Left lung (tissue), 10 donors: ENCODE measurements around the gene HEPHL1. TPM values are rescaled to one million over a fixed set of nuclear protein-coding genes. Genes with fewer than 3 reads are reported as not detected.

Experiments
- ATAC-seq: fragments of 200-7000 bp; cut with Tn5 transposase; one replicate; pipeline ENCODE4 v1.9.1; 2020; ENCODE audit warnings: moderate library complexity
- DNase-seq, 4 donors: peaks; one replicate each; pipeline ENCODE4 v3.0.0-alpha.2; 2013 to 2020
- H3K27ac ChIP-seq, 2 donors: fragments of 200-600 bp; sonication (generic) in 1 of 2; one replicate each; pipeline versions ENCODE4 v1.5.0 to v1.8.0; 2020 to 2021
- H3K27me3 ChIP-seq, 2 donors: fragments of 200-600 bp; sonication (generic) in 1 of 2; one replicate each; pipeline versions ENCODE4 v1.5.0 to v1.8.0; 2020 to 2021
- H3K36me3 ChIP-seq, 2 donors: fragments of 200-600 bp; sonication (generic) in 1 of 2; one replicate each; pipeline versions ENCODE4 v1.5.0 to v1.8.0; 2020 to 2021
- H3K4me1 ChIP-seq, 2 donors: fragments of 200-600 bp; one replicate each; pipeline ENCODE4 v1.8.0; 2021
- H3K4me3 ChIP-seq, 2 donors: fragments of 200-600 bp; sonication (generic) in 1 of 2; one replicate each; pipeline versions ENCODE4 v1.5.0 to v1.8.0; 2020 to 2021; ENCODE audit warnings: mild to moderate bottlenecking in 1 of 2
- H3K9me3 ChIP-seq, 2 donors: fragments of 200-600 bp; sonication (generic) in 1 of 2; one replicate each; pipeline versions ENCODE4 v1.5.0 to v1.8.0; 2020 to 2021
- CTCF ChIP-seq, 2 donors: fragments of 200-600 bp; sonication (generic) in 1 of 2; IDR thresholded peaks; one replicate each; pipeline versions ENCODE4 v1.5.0 to v1.8.0; 2021; ENCODE audit warnings: antibody characterized with exemption in 2 of 2
- intact Hi-C, 2 donors: fragments of 100-400 bp; cut with DNase I; formaldehyde crosslinking; loops; one replicate each; pipeline versions ENCODE4 v1.11.2 to v1.14.2; 2022
- polyA plus RNA-seq, 6 donors: library from polyadenylated mRNA; unstranded; fragments of 120-200 nt; gene quantifications; one replicate each; pipeline ENCODE4 v1.2.1, GENCODE V29; 2013; ENCODE audit not compliant: insufficient read length in 6 of 6
- total RNA-seq, 2 donors: library from RNA; stranded (reverse); fragmentation: NEBNext Ultra II Directional; extraction: Animal tissue kit (Norgen Biotek cat#: 25700); gene quantifications; one replicate each; pipeline ENCODE4 v1.2.1, GENCODE V29; 2021
- donor health status: DM: no; HTN: yes; CAD: no.
- donor health status: DM: no; HTN: no; CAD: no.

The HEPHL1 gene
- total and polyA plus RNA-seq, 8 donors, result 0.06 to 0.21 (median 0.14) TPM; not detected in 5

GRCh38 chr11:93988912-93989311 lies 32.2 kb upstream of the HEPHL1 start:
- peaks cover 0 to 20% of the 10 kb centered on the region in 2 donors for H3K9me3 ChIP-seq
- ATAC-seq (no peak), DNase-seq (no peak)
- no peaks in the 10 kb centered on the region for H3K27me3 ChIP-seq
- H3K4me3 ChIP-seq, result no peak overlapping the region
- H3K27ac ChIP-seq, result no peak overlapping the region
- no peak for TF ChIP-seq CTCF (IDR thresholded peaks at IDR 0.05)
- H3K36me3 ChIP-seq, result no peaks in the 10 kb centered on the region
- H3K4me1 ChIP-seq, result no peaks in the 10 kb centered on the region
- intact Hi-C loops, result no loop called here

GRCh38 chr11:93993747-93994146 lies 27.4 kb upstream of the HEPHL1 start:
- ATAC-seq (no peak), DNase-seq (no peak)
- Histone ChIP-seq H3K4me1 (no peaks in the 10 kb centered on the region), H3K27me3 (no peaks in the 10 kb centered on the region), H3K4me3 (no peak overlapping the region), H3K9me3 (peaks cover 0 to 43% of the 10 kb centered on the region in 2 donors), H3K27ac (no peak overlapping the region), H3K36me3 (no peaks in the 10 kb centered on the region)
- TF ChIP-seq CTCF (IDR thresholded peaks at IDR 0.05), result no peak
- intact Hi-C loops, result no loop called here

- no peak for ATAC-seq
- Histone ChIP-seq H3K4me3 (no peak overlapping the region), H3K4me1 (no peaks in the 10 kb centered on the region), H3K27ac (no peak overlapping the region), H3K27me3 (no peaks in the 10 kb centered on the region), H3K9me3 (peaks cover 0 to 34% of the 10 kb centered on the region in 2 donors), H3K36me3 (no peaks in the 10 kb centered on the region)
- DNase-seq, result no peak
- intact Hi-C loops, result no loop called here
- TF ChIP-seq CTCF (IDR thresholded peaks at IDR 0.05), result no peak
These were observed 23.4 kb upstream of the HEPHL1 start for GRCh38 chr11:93997741-93998140.

GRCh38 chr11:94000659-94001058 lies 20.5 kb upstream of the HEPHL1 start:
- no peaks in the 10 kb centered on the region for H3K4me1 ChIP-seq
- H3K9me3 ChIP-seq, result peaks cover 0 to 11% of the 10 kb centered on the region in 2 donors
- TF ChIP-seq CTCF (IDR thresholded peaks at IDR 0.05), result no peak
- intact Hi-C loops, result no loop called here
- DNase-seq (no peak), ATAC-seq (no peak)
- H3K4me3 ChIP-seq, result no peak overlapping the region
- H3K27me3 ChIP-seq, result no peaks in the 10 kb centered on the region
- no peak overlapping the region for H3K27ac ChIP-seq
- no peaks in the 10 kb centered on the region for H3K36me3 ChIP-seq

GRCh38 chr11:94002226-94002625 lies 18.9 kb upstream of the HEPHL1 start:
- intact Hi-C loops, result no loop called here
- TF ChIP-seq CTCF (IDR thresholded peaks at IDR 0.05), result no peak

More at GRCh38 chr11:94002226-94002625, 18.9 kb upstream of the HEPHL1 start:
- no peaks in the 10 kb centered on the region for H3K36me3 ChIP-seq
- H3K27me3 ChIP-seq, result no peaks in the 10 kb centered on the region
- H3K9me3 ChIP-seq, result peaks cover 0 to 5% of the 10 kb centered on the region in 2 donors
- DNase-seq, result no peak
- no peak overlapping the region for H3K4me3 ChIP-seq
- ATAC-seq, result no peak
- H3K27ac ChIP-seq, result no peak overlapping the region
- no peaks in the 10 kb centered on the region for H3K4me1 ChIP-seq
